ENCODE data around the gene CDH5. TPM values are rescaled to one million over a fixed set of nuclear protein-coding genes. Genes with fewer than 3 reads are reported as not detected.

The CDH5 gene
- total and polyA plus RNA-seq, 2 of the 8 experiments (the other 6 are each of a cell fraction or from before 2014, with no cell fraction given): 0.32 TPM

GRCh38 chr16:66372898-66373155 lies 6.3 kb downstream of the CDH5 start:
- Histone ChIP-seq H3K36me3 (ENCODE audit: control insufficient read depth in 2 of 4, insufficient read depth in 4 of 4, low read length in 3 of 4) (no peaks in the 10 kb centered on the region), H3K4ac (replicated peaks; ENCODE audit: insufficient read length, low read depth, low read length) (no peak overlapping the region), H3K23me2 (ENCODE audit: low read depth, low read length) (no peaks in the 10 kb centered on the region), H3K79me2 (ENCODE audit: control insufficient read depth in 1 of 2, insufficient read depth in 2 of 2, low read length in 2 of 2) (no peaks in the 10 kb centered on the region), H2AFZ (ENCODE audit: low read length) (no peak overlapping the region), H4K91ac (replicated peaks; ENCODE audit: insufficient read length, low read length) (no peak overlapping the region), H4K20me1 (replicated peaks in 1 of 2; ENCODE audit: control insufficient read depth in 1 of 2, insufficient read depth in 2 of 2, low read length in 2 of 2) (no peaks in the 10 kb centered on the region), H2BK120ac (replicated peaks; ENCODE audit: low read depth, low read length) (no peak overlapping the region), H3K27ac (ENCODE audit: low read depth, low read length) (no peak overlapping the region), H2AK5ac (ENCODE audit: low read depth, low read length) (no peak overlapping the region), H3K4me2 (ENCODE audit: insufficient read depth in 1 of 2, low read depth in 2 of 2, low read length in 2 of 2) (no peak overlapping the region), H4K5ac (ENCODE audit: insufficient read length, low read depth, low read length) (no peak overlapping the region), H3K9me3 (ENCODE audit: insufficient read depth in 2 of 2, low read depth in 1 of 2, low read length in 1 of 2) (no peaks in the 10 kb centered on the region), H3K56ac (replicated peaks; ENCODE audit: insufficient read length, low read depth, low read length) (no peak overlapping the region), H2BK5ac (ENCODE audit: low read depth, low read length) (no peak overlapping the region; the same call in 1 of the 2 replicates), H3K23ac (ENCODE audit: insufficient read length) (no peak overlapping the region), H3K4me3 (ENCODE audit: extremely low read depth in 1 of 4, insufficient read depth in 2 of 4, low read depth in 3 of 4, low read length in 4 of 4) (no peak overlapping the region), H3K27me3 (replicated peaks in 1 of 4; ENCODE audit: control insufficient read depth in 3 of 4, extremely low read depth in 1 of 4, insufficient read depth in 3 of 4, low read length in 3 of 4) (no peaks in the 10 kb centered on the region), H2BK12ac (ENCODE audit: low read depth, low read length) (no peak overlapping the region), H3K18ac (ENCODE audit: extremely low read depth, low read length) (no peak overlapping the region), H3K14ac (ENCODE audit: insufficient read length) (no peak overlapping the region), H3K4me1 (replicated peaks in 1 of 4; ENCODE audit: control insufficient read depth in 3 of 4, insufficient read depth in 4 of 4, low read length in 3 of 4) (peaks cover 2 to 14% (median 8%) of the 10 kb centered on the region in 4 experiments), H4K8ac (ENCODE audit: extremely low read depth, insufficient read depth, low read length) (no peak overlapping the region), H3K79me1 (ENCODE audit: low read depth, low read length) (no peaks in the 10 kb centered on the region), H3K9ac (replicated peaks in 1 of 4; ENCODE audit: extremely low read depth in 1 of 4, low read depth in 3 of 4, low read length in 3 of 4) (no peak overlapping the region), H2BK15ac (ENCODE audit: low read length) (no peak overlapping the region), H2BK20ac (ENCODE audit: low read length) (no peak overlapping the region)
- FAIRE-seq: no peak
- ChIA-PET CTCF (ENCODE audit: partially characterized antibody) (interaction anchor here (1.4 to 8.6 kb wide), 3 partner anchors 10 to 31 kb away, joined by 8 to 106 read pairs (median 15); no protein-coding TSS in a partner anchor), POLR2A (ENCODE audit: partially characterized antibody) (no interaction called here)
- DNase-seq (ENCODE audit: low read depth in 1 of 2, low spot score in 2 of 2): no peak
- TF ChIP-seq RFX5 (IDR thresholded peaks at IDR 0.05; ENCODE audit: borderline replicate concordance, low read depth, low read length) (peak; percentile 40; the same call in 1 of the 2 replicates), ZNF274 (IDR thresholded peaks at IDR 0.05; ENCODE audit: borderline replicate concordance, extremely low read depth, low read length) (no peak)
- 79% methylated on average over 3 of the region's 4 CpGs; no CpG with 5 or more reads in 1 of the 2 experiments for WGBS, 2 experiments (ENCODE audit: extremely low coverage in 1 of 2, insufficient coverage in 1 of 2, insufficient read length in 1 of 2, insufficient replicate concordance in 2 of 2, low coverage in 1 of 2, low lambda C conversion rate in 2 of 2, missing lambda C conversion rate in 1 of 2)
